Kidney epithelial cell (primary cell): ENCODE measurements around the gene GNPNAT1. TPM values are rescaled to one million over a fixed set of nuclear protein-coding genes. Genes with fewer than 3 reads are reported as not detected.
"Not testable (repeated sequence)": the region's sequence is repeated elsewhere in the genome, so short reads cannot be mapped to it uniquely, and the experiment has no call there.

Source experiments
- DNase-seq: peaks from one replicate; pipeline ENCODE4 v3.0.0-alpha.2; 2010; ENCODE audit warnings: low read depth
- H3K27me3 ChIP-seq: 2 replicates; pipeline ENCODE4 v1.6.0; 2011; ENCODE audit warnings: low read length; ENCODE audit not compliant: control insufficient read depth, insufficient read depth
- H3K36me3 ChIP-seq: 2 replicates; pipeline ENCODE4 v1.5.1; 2011; ENCODE audit warnings: low read length; ENCODE audit not compliant: control insufficient read depth, insufficient read depth
- H3K4me3 ChIP-seq: 2 replicates; pipeline ENCODE4 v1.5.1; 2011; ENCODE audit warnings: low read depth, mild to moderate bottlenecking, control low read depth, low read length
- total RNA-seq: library from RNA; depleted of rRNA; stranded (reverse); fragments of >200 nt; gene quantifications from 2 replicates; pipeline ENCODE4 v1.2.3, GENCODE V29; 2015
- TF ChIP-seq, protein P1 (sequence below): IDR thresholded peaks from 2 replicates; pipeline ENCODE4 v1.5.1; 2011; ENCODE audit warnings: mild to moderate bottlenecking, moderate library complexity, low read length, control low read depth, inconsistent platforms; ENCODE audit not compliant: insufficient read depth, poor library complexity, severe bottlenecking

The GNPNAT1 gene
- total RNA-seq, 1 donor from 2014 or later = 41.3 TPM

DNA sequence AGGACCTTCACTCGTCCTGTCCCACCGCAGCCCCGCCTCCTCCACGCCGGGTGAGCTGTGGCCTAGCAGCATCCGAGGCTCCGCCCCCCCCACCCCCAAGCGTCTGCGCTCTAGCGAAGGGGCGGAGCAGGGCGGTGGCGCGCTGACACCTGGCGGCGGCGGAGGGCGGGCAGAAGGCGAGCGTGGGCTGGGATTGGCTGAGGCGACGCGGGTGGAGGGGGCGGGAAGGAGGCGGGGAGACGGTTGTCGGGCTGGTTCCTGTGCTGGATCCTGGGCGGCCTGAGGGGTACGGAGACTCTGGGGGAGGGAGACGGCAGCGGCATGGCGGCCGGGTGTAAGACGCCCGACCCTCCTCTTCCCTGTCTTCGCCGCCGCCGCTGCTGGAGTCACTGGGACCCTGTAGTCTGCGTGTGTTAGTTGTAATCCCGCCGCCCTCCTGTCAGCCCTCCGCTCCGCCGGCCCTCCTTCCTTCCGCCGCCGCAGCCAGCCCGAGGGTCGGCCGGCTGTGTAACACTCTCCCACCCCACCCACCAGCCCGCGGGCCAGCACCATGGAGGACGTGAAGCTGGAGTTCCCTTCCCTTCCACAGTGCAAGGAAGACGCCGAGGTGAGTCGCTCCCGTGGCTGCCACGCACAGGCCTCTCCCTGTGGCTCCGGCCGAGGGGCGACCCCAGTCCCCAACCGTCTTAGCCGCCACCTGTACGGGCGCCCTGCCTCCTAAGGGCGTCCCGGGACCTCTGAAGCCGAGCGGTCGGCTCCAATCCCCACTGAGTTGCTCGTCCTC lies 61.3 kb downstream of the GNPNAT1 start, which contains the start of gene STYX:
Gene STYX, plus strand, starts transcription at position 242 of the 784 bp plus-strand sequence. Its CDS starts 309 bp downstream, at position 551.
- Histone ChIP-seq H3K36me3 (no peaks in the 10 kb centered on the region), H3K27me3 (no peaks in the 10 kb centered on the region), H3K4me3 (peak within 1 kb of the TSS; percentile 74)
- TF ChIP-seq, protein P1, sequence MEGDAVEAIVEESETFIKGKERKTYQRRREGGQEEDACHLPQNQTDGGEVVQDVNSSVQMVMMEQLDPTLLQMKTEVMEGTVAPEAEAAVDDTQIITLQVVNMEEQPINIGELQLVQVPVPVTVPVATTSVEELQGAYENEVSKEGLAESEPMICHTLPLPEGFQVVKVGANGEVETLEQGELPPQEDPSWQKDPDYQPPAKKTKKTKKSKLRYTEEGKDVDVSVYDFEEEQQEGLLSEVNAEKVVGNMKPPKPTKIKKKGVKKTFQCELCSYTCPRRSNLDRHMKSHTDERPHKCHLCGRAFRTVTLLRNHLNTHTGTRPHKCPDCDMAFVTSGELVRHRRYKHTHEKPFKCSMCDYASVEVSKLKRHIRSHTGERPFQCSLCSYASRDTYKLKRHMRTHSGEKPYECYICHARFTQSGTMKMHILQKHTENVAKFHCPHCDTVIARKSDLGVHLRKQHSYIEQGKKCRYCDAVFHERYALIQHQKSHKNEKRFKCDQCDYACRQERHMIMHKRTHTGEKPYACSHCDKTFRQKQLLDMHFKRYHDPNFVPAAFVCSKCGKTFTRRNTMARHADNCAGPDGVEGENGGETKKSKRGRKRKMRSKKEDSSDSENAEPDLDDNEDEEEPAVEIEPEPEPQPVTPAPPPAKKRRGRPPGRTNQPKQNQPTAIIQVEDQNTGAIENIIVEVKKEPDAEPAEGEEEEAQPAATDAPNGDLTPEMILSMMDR = no peak
- peak; percentile 92 for DNase-seq

DNA sequence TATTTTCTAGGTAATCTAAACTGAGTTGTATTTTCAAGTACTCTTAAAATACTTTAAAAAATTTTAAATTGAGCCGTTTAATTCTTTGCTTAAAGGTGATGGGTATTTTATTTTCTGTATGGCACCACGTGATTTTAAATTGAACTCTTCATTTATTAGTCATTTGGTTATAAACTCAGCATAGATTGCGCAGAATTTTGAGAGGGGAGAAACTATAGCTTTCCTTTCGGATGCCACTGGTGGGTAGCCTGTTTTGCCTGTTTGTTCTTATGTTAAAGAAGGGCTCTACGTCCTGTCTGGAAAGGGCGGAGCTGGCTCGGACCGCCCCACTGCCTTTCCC lies 61.9 kb downstream of the GNPNAT1 start:
- peak overlapping the region; percentile 18 for H3K4me3 ChIP-seq
- no peaks in the 10 kb centered on the region for H3K27me3 ChIP-seq
- H3K36me3 ChIP-seq = no peaks in the 10 kb centered on the region
- DNase-seq = no peak
- TF ChIP-seq, protein P1 = no peak

GRCh38 chr14:52729035-52729434 lies 62.4 kb downstream of the GNPNAT1 start:
- not testable (repeated sequence) for DNase-seq, H3K36me3 ChIP-seq, H3K4me3 ChIP-seq

GRCh38 chr14:52727509-52727908 lies 63.9 kb downstream of the GNPNAT1 start:
- H3K27me3 ChIP-seq, DNase-seq, H3K4me3 ChIP-seq, H3K36me3 ChIP-seq: not testable (repeated sequence)

More at GRCh38 chr14:52729035-52729434, 62.4 kb downstream of the GNPNAT1 start:
- not testable (repeated sequence) for H3K27me3 ChIP-seq

Other genes starting within 250 kb of the GNPNAT1 start
- gene TXNDC16, start 239.1 kb downstream of the GNPNAT1 start, total RNA-seq = 2.1 and 3.2 TPM in 2 replicates
- gene GPR137C, start 238.8 kb downstream of the GNPNAT1 start, total RNA-seq = 0.46 and 1.3 TPM in 2 replicates
- gene ERO1A, start 96.0 kb downstream of the GNPNAT1 start, total RNA-seq = 82.7 and 94.5 TPM in 2 replicates
- 61.1 and 98.2 TPM in 2 replicates for gene PSMC6, start 84.4 kb downstream of the GNPNAT1 start, total RNA-seq
- 11.8 and 12.6 TPM in 2 replicates for gene STYX, start 61.4 kb downstream of the GNPNAT1 start, total RNA-seq
- 83.9 and 86.3 TPM in 2 replicates for gene FERMT2, start 159.4 kb upstream of the GNPNAT1 start, total RNA-seq